GM10248 (cell line): Measurements from ENCODE around the gene CD28.

ENCODE experiments used
- CTCF ChIA-PET: fragments of 300-600 bp; sonication (Branson Sonifier 250); formaldehyde crosslinking; extraction: SDS; loops from one replicate; lab custom pipeline; 2021; ENCODE audit warnings: antibody characterized with exemption; lab: Yijun Ruan, JAX
- POLR2A ChIA-PET: fragments of 350-650 bp; sonication (Branson Sonifier 250); formaldehyde crosslinking; extraction: SDS; loops from one replicate; lab custom pipeline; 2020; ENCODE audit warnings: antibody characterized with exemption; lab: Yijun Ruan, JAX
- DNase-seq: peaks from one replicate; pipeline ENCODE4 v3.0.0; 2012; ENCODE audit errors: extremely low spot score
- TF ChIP-seq, protein P1 (sequence below): IDR thresholded peaks from 2 replicates; pipeline ENCODE4 v1.5.1; 2012; ENCODE audit warnings: mild to moderate bottlenecking, low read depth; ENCODE audit errors: extremely low read depth, missing control alignments, control extremely low read depth

Gene CD28

DNA sequence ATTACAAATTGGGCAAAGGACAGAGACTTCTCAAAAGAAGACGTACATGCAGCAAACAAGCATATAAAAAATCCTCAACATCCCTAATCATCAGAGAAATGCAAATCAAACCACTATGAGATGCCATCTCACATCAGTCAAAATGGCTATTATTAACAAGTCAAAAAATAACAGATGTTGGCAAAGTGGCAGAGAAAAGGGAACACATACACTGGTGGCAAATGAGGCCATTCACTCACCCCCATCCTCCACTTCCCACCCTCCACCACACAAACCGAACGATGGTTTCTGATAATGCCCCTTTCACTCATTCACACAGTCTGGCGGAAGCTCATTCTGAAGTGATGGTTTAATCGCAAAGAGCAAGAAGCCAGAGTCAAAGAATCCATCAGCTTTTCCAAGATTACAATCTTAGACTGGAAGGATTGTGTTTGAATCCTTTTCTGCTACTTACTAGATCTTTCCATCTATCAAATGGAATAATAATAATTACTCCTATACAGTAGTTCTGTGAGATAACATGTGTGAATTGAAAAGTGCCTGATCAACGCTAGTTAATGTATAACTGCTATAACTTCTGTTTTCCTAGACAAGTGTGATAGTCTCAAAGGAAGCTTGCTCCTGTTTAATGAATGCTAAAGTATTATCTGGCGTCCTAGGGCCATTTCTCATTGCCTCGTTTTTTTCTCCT is 16.9 kb upstream of the CD28 start:
- TF ChIP-seq, protein P1, sequence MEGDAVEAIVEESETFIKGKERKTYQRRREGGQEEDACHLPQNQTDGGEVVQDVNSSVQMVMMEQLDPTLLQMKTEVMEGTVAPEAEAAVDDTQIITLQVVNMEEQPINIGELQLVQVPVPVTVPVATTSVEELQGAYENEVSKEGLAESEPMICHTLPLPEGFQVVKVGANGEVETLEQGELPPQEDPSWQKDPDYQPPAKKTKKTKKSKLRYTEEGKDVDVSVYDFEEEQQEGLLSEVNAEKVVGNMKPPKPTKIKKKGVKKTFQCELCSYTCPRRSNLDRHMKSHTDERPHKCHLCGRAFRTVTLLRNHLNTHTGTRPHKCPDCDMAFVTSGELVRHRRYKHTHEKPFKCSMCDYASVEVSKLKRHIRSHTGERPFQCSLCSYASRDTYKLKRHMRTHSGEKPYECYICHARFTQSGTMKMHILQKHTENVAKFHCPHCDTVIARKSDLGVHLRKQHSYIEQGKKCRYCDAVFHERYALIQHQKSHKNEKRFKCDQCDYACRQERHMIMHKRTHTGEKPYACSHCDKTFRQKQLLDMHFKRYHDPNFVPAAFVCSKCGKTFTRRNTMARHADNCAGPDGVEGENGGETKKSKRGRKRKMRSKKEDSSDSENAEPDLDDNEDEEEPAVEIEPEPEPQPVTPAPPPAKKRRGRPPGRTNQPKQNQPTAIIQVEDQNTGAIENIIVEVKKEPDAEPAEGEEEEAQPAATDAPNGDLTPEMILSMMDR = no peak
- CTCF ChIA-PET = interaction anchor here (1.5 to 1.9 kb wide), 2 partner anchors 8 to 70 kb away, joined by 3 to 4 read pairs; no protein-coding TSS in a partner anchor
- POLR2A ChIA-PET = no interaction called here
- no peak for DNase-seq

- DNase-seq = no peak
- CTCF ChIA-PET = interaction anchor here (1.5 to 1.9 kb wide), 2 partner anchors 9 to 69 kb away, joined by 3 to 4 read pairs; no protein-coding TSS in a partner anchor
- TF ChIP-seq, protein P1 = no peak
- POLR2A ChIA-PET = no interaction called here
Observed at GRCh38 chr2:203690117-203690431, 16.4 kb upstream of the CD28 start.

GRCh38 chr2:203690441-203691047 is 15.9 kb upstream of the CD28 start:
- no peak for DNase-seq
- ChIA-PET CTCF (interaction anchor here (1.5 to 1.9 kb wide), 2 partner anchors 9 to 69 kb away, joined by 3 to 4 read pairs; no protein-coding TSS in a partner anchor), POLR2A (no interaction called here)
- TF ChIP-seq, protein P1 = no peak

DNA sequence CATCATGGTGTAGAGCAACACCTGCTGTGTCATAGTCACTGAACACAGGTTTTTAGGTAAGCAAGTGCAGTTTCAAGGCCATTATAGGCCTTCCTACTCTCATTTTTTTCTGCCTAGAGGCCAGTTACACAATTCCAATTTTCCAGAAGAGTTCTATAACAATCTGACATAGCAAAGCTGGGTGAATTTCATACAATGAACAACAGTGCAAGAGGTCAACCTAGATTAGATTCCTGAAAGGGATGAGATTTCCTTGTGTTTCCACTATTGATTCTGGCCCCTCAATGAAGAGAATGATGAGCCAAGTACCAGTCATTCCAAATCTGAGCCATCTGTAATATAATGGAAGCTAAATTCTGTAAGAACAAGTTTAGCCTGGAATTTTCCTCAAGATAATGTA is 15.3 kb upstream of the CD28 start:
- TF ChIP-seq, protein P1 = no peak
- CTCF ChIA-PET = interaction anchor here (1.5 to 1.9 kb wide), 2 partner anchors 10 to 68 kb away, joined by 3 to 4 read pairs; no protein-coding TSS in a partner anchor
- POLR2A ChIA-PET = no interaction called here
- DNase-seq = no peak

DNA sequence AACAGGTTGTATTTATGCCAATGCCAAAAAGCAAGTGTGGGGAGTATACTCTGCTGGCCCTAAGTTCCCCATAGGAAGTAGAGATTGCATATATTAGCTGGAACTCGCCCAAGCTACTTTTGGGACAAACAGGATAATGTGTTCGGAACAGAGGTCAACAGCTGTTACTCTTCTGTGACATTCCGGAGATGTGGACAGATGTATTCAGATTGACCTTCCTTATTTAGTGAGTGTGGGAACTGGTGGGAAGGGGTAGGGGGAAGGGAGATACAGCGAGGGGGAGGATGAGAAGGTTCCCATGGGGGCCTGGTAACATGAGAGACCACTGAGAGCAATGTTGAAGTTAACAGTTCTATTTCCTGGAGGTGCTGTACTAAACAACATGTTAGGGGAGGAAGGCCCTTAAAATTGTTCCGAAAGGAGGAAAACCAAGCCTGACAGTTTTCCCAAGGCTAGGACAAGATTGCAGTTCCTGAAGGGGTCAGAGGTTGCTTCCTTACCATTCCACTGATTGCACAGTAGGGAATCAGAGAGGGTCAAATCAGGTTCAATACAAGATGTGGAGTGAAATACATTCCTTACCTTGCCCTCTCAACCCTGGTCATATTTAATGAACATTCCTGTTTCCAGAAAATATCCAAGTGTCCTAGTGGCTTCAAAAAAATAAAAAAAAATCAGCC is 14.3 kb upstream of the CD28 start:
- ChIA-PET POLR2A (no interaction called here), CTCF (no interaction called here)
- TF ChIP-seq, protein P1 = no peak
- no peak for DNase-seq

GRCh38 chr2:203693242-203693879 is 13.1 kb upstream of the CD28 start:
- no peak for DNase-seq
- ChIA-PET POLR2A (no interaction called here), CTCF (interaction anchor here (0.8 to 1.9 kb wide), 5 partner anchors 10 to 37 kb away, joined by 3 to 5 read pairs (median 4); partner anchors contain the start of gene CD28)
- TF ChIP-seq, protein P1 = no peak
